ENCODE data around the gene PIAS1.
"Not testable (repeated sequence)": the region's sequence is repeated elsewhere in the genome, so short reads cannot be mapped to it uniquely, and the experiment has no call there.

PIAS1 gene

DNA sequence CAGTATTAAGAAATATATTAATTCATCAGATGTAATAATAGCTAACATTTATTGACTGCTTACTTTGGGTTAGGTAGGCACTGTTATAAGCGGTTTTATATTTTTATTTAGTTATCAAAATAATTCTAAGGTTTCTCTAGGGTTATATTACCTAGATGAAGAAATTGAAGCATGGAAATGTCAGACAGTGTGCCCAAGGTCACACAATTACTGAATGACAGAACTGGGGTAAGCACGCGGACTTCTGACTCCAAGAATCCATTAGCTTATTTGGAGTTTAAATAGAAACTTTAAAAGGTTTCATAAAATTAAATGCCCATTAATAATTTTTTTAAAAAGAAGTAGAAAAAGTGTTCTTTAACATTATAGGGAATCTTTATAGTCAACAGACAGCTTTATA is 76.7 kb downstream of the PIAS1 start:
- DNase-seq, result no peak

DNA sequence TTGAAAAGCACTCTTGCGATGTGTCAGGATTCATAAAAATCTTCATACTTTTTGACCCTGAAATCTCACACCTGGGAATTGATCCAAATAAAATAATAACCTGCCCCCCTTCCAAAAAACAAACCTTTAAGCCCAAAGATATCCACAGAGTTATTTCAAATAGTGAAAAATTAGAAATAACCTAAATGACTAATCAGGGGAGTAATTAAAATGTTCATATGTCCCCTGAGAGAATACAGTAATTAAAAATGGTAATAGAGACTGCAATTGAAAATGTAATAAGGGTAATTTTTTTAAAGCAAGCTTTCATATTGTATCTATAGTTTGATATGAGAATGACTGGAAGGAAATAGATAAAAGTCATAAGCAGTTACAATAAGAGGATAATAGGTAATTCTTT is 83.0 kb downstream of the PIAS1 start:
- DNase-seq, result no peak

DNA sequence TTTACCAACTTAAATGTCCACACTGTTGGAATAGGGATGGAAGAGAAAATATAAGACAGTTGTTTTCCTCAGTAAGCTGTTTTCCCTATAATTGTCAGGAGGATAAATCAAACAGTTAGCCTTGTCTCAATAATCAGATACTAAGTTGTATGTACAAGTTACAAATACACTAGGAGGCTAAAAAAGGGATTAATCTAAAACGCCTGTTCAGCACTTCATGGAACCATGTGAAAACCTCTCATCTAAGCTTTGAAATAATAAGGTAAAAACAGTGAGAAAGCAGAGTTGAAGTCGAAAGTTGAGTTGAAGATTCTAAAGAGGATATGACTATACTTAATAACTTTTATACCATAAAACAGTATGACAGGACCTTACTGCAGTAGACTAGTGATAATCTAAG is 89.0 kb downstream of the PIAS1 start:
- no peak for DNase-seq

DNA sequence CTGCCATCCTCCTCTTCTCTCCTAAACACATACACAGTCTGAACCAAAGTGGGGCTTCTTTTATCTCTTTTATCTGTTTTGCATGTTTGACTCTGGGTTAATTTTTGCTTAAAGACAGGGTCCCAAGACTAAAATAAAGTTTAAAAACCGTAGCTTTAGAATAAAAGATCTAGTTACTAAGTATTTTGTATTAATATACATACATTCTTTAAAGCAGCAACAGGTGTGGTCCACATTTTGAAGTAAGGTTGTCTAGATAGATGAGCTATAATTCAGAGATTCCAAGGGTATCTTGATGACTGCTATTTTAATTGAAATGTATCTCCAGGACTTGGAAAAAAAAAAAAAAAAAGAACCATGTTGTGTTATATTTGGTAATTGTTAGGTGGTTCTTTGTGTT is 89.7 kb downstream of the PIAS1 start:
- DNase-seq, result no peak

DNA sequence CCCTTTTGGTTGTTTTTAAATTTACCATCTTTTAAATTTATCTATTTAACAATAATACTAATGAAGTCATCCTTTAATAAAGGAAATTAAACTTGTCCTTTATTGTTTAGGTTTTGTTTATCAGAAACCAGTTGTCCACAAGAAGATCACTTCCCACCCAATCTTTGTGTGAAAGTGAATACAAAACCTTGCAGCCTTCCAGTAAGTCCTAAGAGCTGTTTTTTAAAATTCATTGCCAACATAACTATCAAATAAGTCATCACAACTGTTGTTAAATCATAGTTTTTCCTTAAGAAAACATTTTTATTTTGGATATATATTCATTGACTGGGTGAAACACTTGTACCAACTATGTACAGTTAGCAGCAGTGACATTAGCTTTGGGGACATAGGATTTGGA is 91.6 kb downstream of the PIAS1 start:
- DNase-seq, result no peak

DNA sequence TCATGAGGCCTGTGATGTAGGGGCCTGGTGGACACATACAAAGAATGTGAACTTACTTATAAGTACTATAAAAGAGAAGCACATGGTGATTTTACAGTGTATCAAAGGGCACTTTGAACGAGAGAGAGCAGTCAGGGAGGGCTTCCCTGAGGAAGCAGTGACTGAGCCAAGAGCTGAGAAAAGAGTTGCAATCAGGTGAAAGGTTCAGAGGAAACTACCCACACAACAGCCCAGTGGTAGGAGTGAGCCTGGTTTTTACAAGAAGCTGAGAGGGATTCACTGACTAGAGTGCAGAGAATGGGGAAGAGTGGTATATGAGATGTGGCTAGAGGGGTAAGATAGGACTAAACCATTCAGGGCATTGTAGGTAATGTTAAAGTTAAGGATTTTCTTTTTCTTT is 93.9 kb downstream of the PIAS1 start:
- no peak for DNase-seq

DNA sequence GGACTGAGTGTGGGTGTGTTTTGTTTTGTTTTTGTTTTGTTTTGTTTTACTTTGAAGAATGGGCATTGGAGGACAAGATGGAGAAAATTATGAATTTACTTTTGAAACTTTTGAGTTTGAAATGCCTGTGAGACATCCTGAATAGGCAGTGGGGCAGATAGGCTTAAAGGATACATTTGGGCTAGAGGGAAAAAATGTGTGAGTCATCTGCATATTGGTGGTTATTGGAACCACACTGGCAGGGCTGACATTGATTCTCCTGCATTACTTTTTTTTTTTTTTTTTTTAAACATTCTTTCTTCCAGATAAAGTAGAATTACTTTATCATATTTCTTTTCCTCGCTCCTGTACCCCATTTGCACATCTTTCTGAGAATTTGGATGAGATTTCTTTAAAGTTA is 94.9 kb downstream of the PIAS1 start:
- DNase-seq, result no peak

DNA sequence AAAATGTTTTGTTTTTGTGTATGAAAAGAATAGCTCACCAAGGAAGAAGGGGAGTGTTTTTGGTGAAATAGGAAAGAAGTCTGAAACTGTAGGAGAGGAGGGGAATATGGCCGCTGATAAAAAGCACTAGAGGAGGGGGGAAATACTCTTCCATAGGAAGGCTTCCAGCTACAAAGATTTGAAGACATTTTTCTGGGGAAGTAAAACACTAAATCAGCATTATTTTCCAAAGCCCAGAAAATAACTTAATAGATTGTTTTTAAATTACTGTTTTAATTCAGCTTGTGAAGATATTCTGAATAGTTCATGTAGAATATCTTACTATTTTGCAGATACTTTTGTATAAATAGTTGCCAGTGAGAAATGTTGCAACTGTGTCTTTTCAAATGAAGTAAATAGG is 96.1 kb downstream of the PIAS1 start:
- no peak for DNase-seq

DNA sequence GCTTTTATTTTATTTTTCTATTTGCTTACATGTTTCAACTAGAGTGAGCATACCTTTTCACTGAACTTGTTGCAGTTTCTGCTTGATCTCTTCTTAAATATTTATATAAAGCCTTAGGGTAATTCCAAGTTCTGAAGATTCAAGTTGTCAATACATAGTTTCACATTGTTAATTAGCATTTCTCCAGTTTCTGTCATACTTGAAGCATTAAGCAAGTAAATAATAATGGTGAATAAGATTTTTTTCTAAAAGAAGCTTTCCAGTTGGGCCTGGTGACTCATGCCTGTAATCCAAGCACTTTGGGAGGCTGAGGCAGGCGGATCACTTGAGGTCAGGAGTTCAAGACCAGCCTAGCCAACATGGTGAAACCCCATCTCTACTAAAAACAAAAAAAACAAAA is 97.2 kb downstream of the PIAS1 start:
- no peak for DNase-seq

DNA sequence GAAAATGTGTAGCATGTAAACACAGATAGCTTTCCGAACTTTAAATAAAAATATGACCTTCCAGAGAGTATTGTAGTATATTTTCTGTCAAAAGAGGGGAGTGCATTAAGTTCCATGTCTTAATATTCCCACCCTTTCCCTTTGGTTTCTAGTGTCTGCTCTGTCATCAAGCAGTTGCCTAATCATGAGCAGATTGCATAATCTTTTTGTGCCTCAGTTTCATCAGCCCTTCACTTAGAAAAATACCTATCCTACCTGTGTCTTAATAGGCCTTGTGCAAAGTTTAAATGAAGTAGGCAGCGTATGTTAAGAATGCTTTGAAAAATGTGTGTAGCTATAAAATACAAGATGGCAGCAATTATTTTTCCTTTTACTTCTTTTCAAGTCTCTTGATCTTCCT is 98.2 kb downstream of the PIAS1 start:
- no peak for DNase-seq

DNA sequence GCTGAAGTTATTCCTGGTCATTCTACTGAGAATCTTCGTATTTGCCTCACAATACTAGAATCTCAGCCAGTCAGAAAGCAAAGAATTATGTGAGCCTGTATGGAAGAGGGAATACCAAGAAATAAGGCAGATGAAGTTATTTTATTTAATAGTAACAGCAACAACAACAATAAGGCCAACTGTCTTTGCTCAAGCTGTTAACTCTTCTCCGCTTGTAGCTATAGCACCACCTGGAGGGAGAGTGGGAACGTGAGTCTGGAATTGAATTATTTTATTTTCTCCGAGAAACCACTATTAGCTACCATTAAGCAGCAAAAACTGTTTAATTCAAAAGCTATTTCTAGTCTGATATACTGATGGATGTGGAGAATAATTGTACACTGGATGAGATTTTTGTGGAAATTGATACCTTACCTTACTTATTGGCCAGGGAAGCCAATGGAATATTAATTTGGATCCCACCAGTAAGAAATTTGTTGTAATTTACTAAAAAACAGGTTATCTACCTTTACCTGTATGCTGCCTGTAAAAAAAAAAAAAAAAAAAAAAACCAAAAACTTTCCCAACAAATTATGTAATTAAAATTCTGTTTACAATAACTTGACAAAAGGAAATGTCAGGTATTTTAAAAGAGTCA is 100.9 kb downstream of the PIAS1 start:
- DNase-seq, result no peak

DNA sequence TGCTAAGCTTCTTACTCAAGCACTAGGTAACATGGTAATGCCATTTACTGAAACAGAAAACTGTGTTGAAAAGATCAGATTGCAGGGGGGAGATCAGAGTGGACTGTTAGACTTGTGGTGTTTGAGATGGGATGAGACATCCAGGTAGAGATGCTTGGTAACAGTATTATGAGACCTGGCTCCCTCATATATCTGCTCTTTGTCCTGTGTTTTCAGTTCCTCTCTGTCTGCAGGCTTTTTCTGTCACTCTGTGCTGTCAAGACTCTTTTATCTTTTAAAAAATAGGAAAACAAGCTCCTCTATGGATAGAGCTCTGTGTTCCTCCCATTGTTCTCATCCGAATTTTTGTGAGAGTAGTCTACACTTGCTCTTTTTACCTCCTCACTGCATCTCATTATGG is 103.0 kb downstream of the PIAS1 start:
- DNase-seq, result no peak

DNA sequence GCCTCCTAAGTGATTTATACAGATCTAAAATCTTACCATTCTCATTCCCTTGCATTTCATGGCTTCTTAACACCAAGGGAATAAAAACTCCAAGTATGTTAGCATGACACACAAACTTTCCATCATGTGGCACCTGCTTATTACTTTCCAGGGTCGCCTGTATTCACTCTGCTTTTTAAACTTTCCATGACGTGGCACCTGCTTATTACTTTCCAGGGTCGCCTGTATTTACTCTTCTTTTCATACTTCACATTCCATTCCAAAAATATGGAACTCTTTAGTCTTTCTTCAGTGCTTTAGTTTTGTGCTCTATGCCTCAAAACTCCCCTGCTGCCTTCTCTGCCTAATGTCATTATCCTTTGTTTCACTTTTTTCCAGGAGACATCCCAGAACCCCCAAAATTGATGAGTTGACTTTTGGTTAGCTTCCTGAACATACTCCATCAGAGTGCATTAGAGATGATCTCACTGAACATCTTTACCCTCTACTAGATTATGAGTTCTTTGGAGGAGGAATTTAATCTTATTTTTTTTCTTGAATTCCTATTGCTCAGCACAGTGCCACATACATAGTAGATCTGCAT is 104.0 kb downstream of the PIAS1 start:
- no peak for DNase-seq

DNA sequence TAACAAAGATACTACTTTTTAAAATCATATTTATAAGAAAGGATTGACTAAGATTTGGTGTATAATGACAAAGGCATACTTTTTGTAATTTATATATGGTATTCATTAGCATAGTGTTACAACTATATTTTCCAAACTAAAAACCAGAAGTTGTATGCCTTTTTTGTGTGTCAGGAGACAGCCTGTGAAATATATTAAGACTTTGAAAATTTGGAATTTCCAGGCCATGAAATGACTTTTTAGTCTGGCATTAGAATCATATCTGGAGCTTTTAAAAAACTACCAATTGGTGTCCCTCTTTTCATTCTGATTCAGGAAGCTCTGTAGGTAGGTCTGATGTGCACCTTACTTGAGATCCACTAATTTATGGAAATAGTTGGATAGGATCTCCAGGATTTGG is 109.1 kb downstream of the PIAS1 start:
- no peak for DNase-seq

DNA sequence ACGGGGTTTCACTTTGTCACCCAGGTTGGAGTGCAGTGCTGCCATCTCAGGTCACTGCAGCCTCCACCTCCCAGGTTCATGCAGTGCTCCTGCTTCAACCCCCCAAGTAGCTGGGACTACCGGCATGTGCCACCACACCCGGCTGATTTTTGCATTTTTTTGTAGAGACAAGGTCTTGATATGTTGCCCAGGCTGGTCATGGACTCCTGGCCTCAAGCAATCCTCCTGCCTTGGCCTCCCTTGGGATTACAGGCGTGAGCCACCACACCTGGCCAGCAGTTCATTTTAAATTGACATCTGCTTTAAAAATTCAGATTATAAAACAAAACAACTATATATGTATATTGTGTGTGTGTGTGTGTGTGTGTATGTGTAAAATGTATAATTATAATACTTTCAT is 112.7 kb downstream of the PIAS1 start:
- no peak for DNase-seq

DNA sequence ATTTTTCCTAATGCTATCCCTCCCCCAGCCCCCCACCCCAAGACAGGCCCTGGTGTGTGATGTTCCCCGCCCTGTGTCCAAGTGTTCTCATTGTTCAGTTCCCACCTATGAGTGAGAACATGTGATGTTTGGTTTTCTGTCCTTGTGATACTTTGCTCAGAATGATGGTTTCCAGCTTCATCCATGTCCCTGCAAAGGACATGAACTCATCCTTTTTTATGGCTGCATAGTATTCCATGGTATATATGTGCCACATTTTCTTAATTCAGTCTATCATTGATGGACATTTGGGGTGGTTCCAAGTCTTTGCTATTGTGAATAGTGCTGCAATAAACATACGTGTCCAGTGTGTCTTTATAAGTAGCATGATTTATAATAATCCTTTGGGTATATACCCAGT is 117.9 kb downstream of the PIAS1 start:
- DNase-seq, result not testable (repeated sequence)

DNA sequence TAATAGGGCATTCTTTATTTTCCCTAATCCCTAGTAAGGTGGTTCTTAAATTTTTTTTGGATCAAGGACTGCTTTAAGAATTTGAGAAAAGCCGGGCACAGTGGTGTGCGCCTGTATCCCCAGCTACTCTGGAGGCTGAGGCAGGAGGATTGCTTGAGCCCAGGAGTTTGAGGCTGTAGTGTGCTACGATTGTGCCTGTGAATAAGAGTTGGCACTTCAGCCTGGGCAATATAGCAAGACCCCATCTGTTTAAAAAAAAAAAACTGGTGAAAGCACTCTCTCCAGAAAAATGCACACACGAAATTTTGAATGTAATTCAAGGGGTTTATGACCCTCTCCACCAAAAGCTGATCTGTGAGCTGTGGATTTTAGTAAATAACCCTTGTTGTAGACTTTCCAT is 119.0 kb downstream of the PIAS1 start:
- no peak for DNase-seq

DNA sequence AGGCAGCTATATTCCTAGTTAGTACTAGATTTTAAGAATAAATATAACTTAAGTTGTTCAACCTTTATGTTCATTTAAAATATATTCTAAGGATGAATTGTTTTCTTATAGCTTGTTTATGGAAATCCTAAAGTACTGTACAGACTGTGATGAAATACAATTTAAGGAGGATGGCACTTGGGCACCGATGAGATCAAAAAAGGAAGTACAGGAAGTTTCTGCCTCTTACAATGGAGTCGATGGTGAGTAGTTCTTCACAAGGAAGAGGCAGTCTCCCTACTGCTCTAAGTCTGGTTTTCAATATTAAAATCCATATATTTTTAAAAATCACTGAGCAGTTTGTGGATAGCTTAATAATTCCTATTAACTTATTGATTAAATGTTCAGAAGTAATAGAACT is 121.4 kb downstream of the PIAS1 start:
- no peak for DNase-seq

DNA sequence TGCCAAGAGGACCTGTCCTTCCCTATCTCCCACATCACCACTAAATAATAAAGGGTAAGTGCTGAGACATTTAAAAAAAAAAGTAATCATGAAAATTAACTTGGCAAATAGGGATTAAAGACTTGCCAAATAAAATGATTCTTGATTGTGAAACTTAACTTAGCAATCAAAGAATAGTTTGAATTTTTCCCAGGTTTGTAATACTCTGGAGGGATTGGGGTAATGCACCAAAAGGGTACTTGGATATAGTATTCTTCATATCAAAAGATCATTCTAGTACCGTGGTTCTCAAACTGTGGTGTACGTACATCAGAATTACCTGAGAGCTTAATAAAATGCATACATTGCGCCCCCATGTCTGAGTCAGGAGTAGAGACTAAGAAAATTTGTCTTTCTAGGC is 122.5 kb downstream of the PIAS1 start:
- DNase-seq, result no peak

DNA sequence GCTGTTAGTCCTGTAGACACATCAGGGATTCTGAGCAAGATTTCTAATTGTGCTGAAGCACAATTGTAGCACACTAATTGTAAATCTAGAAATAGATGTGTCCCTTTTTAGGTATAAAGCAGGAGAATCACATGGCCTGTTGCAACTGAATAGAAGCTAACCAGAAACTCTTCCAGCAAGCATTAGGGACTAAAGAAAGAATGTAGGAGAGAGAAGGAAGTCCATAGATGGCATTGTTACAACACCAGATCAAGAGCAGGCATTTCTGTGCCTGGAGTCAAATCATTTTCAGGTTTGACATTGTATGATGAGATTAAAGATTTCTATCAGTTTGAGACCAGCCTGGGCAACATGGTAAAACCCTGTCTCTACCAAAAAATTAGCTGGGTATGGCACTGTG is 123.6 kb downstream of the PIAS1 start:
- DNase-seq, result no peak

DNA sequence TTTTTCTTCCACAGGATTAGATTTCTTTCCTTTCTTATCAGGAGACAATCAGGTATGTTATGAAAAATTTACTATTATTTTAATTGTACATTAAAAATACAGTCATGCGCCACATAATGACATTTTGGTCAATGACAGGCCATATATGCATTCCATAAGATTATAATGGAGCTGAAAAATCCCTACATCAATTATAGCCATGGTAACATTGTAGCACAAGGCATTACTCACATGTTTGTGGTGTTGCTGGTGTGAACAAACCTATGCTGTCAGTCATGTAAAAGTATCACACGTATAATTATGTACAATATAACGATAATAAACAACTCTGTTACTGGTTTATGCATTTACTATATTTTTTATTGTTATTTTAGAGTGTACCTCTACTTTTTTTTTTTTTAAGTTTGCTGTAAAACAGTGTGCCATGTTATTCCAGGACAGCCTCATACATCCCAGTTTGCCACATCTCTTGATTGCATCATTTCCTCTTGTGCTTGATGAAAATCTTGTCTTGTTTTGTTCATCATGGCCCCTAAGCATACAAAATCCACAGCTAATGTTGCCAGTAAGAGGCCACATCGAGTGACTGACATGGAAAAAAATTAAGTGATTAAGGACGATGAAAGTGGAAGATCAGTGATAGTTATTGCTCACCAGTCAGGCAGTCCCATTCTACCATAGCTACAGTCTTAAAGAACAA is 129.7 kb downstream of the PIAS1 start:
- DNase-seq, result no peak

DNA sequence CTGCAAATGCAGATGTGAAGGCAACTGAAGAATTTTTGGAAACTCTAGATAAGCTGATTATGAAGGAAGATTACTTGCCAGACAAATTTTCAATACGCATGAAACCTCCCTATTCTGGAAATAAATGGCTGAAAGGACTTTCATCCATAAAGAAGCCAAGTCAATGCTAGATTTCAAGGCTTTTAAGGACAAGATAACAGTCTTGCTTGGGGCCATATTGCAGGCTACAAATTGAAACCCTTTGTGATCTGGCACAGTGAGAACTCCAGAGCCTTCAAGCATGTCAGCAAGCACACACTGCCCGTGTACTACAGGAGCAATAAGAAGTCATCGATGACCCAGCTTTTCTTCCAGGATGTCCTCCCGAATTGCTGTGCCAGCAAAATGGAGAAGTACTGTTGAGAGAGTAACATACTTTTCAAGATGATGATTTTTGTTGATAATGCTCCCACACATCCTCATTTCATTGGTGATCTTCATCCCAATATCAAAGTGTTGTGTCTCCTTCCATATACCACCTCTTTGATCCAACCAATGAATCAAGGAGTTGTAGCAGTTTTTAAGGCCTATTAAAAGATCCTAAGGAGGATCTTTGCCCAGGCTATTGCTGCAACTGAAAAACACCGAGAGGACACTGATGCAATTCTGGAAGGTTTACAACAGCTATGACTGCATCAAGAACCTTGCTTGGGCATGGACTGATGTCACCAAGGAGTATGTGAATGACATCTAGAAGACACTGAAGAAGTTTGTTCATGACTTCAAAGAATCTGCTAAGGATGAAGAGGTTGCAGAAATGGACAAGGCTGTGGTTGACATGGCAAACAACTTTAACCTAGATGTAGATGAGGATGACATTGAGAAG is 130.7 kb downstream of the PIAS1 start:
- DNase-seq, result no peak

DNA sequence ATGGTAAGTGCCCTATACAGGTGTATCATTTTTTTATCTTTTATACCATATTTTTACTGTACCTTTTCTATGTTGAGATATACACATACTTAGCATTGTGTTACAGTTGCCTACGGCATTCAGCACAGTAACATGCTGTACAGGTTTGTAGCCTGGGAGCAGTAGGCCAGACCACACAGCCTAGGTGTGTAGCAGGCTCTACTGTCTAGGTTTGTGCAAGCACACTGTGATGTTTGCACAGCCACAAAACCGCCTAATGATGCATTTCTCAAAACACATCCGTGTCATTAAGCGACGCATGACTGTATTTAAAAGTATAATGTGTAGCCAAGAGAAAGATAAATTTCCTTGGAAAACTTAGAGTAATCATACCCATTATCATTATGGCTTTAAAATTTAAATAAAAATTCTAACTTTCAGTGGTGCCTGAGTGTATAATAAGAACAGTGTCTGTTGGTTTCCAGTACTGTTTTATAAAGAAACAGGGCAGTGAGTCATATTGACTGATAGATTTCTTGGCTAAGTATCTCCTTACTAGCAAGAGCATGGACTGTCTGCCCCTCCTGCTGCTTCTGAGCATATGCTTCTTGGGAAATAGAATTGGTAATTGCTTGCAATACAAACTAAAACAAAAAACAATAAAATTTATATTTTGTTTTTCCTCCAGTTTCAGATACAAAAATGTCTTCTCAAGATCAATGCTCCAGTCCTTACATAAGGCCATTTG is 132.7 kb downstream of the PIAS1 start:
- DNase-seq, result no peak

Measured in NCI-H1930 (cell line).